OCI-LY1 (cell line): ENCODE results near the gene ARL16.

Source experiments
- CTCF ChIP-seq: fragments of 200-600 bp; sonication (generic), shearing (Covaris generic); IDR thresholded peaks from 2 replicates; pipeline ENCODE4 v1.5.1; 2017; ENCODE audit warnings: mild to moderate bottlenecking, antibody characterized with exemption, low read length, moderate library complexity, mixed read lengths
- EZH2 ChIP-seq: fragments of 200-600 bp; sonication (generic), shearing (Covaris generic); IDR thresholded peaks from 2 replicates; pipeline ENCODE4 v1.8.0; 2017; ENCODE audit warnings: borderline replicate concordance, mixed run types, mild to moderate bottlenecking, antibody characterized with exemption, low read length, moderate library complexity, mixed read lengths

GRCh38 chr17:81727324-81728031, 43.9 kb upstream of the ARL16 start:
- TF ChIP-seq CTCF: no peak
- no peak for TF ChIP-seq EZH2
